Measurements from ENCODE around the gene PTPRR. TPM values are rescaled to one million over a fixed set of nuclear protein-coding genes. Genes with fewer than 3 reads are reported as not detected.

PTPRR gene
- total and polyA plus RNA-seq, 3 experiments from 2014 or later: not detected

DNA sequence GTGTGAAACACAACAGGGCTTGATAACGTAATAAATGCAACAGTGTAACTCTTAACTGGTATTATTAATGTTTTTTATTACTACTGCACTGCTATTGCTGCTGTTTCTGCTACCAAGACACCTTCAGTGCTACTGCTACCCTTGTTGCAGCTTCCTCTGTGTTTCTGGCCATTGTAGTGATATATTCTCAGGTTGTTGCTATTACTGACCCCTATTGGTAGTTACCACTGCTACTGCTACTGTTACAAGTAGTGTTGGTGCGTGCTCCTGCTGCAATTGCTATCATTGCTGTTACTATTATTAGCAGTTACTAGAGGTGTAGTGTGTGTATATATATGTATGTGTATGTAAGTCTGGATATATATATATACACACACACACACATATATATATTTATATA lies 196.1 kb downstream of the PTPRR start:
- no peak overlapping the region for H3K4me3 Mint-ChIP-seq
- H3K9me3 Mint-ChIP-seq: no peaks in the 10 kb centered on the region
- peaks cover 2 to 20% (median 10%) of the 10 kb centered on the region in 3 donors for H3K4me1 Mint-ChIP-seq
- DNase-seq: no peak
- peak overlapping the region in 1 of 8 donors; percentile 50 for H3K27ac Mint-ChIP-seq
- H3K27ac ChIP-seq (ENCODE audit: low read depth, low read length): no peak overlapping the region
- no peak overlapping the region for H3K4me3 ChIP-seq (ENCODE audit: low read length)
- no peaks in the 10 kb centered on the region for H3K27me3 ChIP-seq (ENCODE audit: insufficient read depth, low read length, poor library complexity, severe bottlenecking)
- peaks cover 0 to 8% of the 10 kb centered on the region in 2 donors for H3K27me3 Mint-ChIP-seq
- POLR2A ChIA-PET: no interaction called here
- H3K4me1 ChIP-seq (ENCODE audit: insufficient read depth, low read length): no peaks in the 10 kb centered on the region
- no peaks in the 10 kb centered on the region for H3K9me3 ChIP-seq (ENCODE audit: low read length)
- H3K36me3 ChIP-seq (ENCODE audit: insufficient read depth, low read length): no peaks in the 10 kb centered on the region
- H3K36me3 Mint-ChIP-seq: no peaks in the 10 kb centered on the region
- CTCF ChIA-PET: no interaction called here

DNA sequence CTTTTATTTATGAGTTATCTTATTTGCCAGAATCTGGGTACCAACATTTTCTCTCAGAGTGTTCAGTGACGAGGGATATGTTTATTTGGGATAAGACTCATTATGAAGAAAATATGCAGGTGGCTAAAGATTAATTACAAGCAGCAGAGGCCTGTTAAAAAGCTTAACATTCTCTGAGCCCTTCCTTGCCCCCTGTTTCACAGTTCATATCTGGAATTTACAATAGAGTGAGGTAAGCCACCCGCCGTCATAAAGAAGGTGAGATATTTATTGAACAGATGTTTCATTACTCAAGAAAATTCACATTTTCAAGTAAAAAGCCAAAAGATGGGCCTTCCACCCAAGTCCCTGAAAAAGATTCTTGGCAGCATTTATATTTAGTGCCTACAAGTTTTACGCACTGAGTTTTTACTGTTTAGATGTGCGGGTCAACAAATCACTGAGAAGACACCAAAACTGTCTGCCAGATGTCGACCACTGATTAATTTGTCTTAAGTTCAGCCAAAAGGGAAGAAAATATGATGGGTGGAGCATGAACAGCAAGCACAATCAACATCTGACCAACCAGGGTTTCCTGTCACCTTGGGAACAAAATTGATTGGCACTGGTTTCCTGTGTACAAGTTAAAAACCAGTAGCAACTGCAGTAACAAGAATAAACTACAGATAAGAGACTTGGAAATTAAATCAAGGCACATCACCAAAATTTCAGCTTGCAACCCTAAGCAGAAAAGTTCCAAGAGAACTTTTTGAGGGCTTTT lies 197.8 kb downstream of the PTPRR start:
- peak overlapping the region in 1 of 8 donors; percentile 93 for H3K27ac Mint-ChIP-seq
- DNase-seq: no peak
- CTCF ChIA-PET: interaction anchor here (0.8 kb wide), 1 partner anchor 822 kb away, joined by 3 read pairs; no protein-coding TSS in a partner anchor

DNA sequence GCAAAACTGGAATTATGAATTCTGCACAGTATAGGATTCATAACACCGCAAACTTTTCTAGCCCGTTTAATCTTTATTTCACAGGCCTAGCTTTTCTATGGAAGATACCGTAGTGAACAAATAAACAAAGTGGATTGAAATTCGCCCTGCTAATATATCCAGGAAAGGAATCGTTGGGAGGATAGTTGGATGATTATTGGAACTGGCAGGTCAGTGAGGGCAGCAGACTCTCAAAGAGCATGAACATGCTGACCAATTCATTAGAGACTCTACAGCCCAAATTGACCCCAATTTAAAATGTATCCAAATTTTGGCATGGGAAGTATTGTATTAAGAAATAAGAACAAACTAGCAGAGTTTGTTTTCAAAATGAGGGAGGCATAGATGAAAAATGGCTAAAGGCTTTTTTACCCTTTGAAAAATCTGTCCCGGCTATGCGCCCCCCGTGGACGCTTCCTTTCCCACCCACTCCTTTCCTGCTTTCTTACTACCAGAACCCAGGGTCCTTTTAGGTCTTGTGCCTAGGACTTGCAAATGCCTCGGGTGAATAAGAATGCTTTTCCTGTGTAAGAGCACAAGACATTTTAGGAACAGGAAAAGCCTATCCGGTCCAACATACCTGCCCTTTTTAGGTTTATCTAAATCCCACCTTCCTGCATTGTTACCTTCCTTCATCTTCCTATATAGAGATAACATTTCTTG lies 198.7 kb downstream of the PTPRR start:
- ChIA-PET CTCF (interaction anchor here (0.8 to 1.5 kb wide), 2 partner anchors 143 to 821 kb away, joined by 3 to 4 read pairs; no protein-coding TSS in a partner anchor), POLR2A (no interaction called here)
- Histone ChIP-seq H3K9me3 (ENCODE audit: low read length) (no peaks in the 10 kb centered on the region), H3K4me3 (ENCODE audit: low read length) (no peak overlapping the region), H3K36me3 (ENCODE audit: insufficient read depth, low read length) (no peaks in the 10 kb centered on the region), H3K4me1 (ENCODE audit: insufficient read depth, low read length) (no peaks in the 10 kb centered on the region), H3K27ac (ENCODE audit: low read depth, low read length) (no peak overlapping the region), H3K27me3 (ENCODE audit: insufficient read depth, low read length, poor library complexity, severe bottlenecking) (peaks cover 5% of the 10 kb centered on the region)
- Mint-ChIP-seq H3K36me3 (no peaks in the 10 kb centered on the region), H3K4me1 (peaks cover 2 to 21% (median 12%) of the 10 kb centered on the region in 3 donors), H3K4me3 (no peak overlapping the region), H3K27me3 (peaks cover 0 to 21% of the 10 kb centered on the region in 2 donors), H3K9me3 (no peaks in the 10 kb centered on the region), H3K27ac (peak overlapping the region in 1 of 8 donors; percentile 26)
- DNase-seq: no peak

More for the DNA sequence above, 197.8 kb downstream of the PTPRR start:
- Mint-ChIP-seq H3K9me3 (no peaks in the 10 kb centered on the region), H3K4me3 (peak overlapping the region in 1 of 7 donors; percentile 12), H3K27me3 (peaks cover 0 to 17% of the 10 kb centered on the region in 2 donors), H3K36me3 (no peaks in the 10 kb centered on the region), H3K4me1 (peaks cover 2 to 21% (median 12%) of the 10 kb centered on the region in 3 donors)
- Histone ChIP-seq H3K9me3 (ENCODE audit: low read length) (no peaks in the 10 kb centered on the region), H3K27me3 (ENCODE audit: insufficient read depth, low read length, poor library complexity, severe bottlenecking) (peaks cover 5% of the 10 kb centered on the region), H3K4me1 (ENCODE audit: insufficient read depth, low read length) (no peaks in the 10 kb centered on the region), H3K27ac (ENCODE audit: low read depth, low read length) (no peak overlapping the region), H3K36me3 (ENCODE audit: insufficient read depth, low read length) (no peaks in the 10 kb centered on the region), H3K4me3 (ENCODE audit: low read length) (no peak overlapping the region)
- POLR2A ChIA-PET: no interaction called here

DNA sequence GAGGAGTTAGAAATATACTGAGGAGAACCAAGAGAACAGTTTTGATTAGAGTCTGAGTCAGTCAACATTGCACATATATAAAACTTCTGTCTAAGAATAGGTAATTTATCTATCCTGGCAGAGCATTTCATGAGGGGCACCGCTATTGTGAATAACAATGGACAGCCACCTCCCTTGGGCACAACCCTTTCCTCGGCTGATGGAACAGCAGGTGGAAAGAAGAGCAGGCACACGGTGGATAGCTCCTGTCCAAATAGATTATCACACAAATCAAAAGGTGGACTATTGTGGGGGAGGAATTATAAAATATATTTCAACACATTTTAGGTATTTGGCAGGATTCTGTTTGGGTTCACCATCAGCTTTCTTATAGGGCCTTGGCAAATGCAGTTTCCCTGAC lies 199.3 kb downstream of the PTPRR start:
- no peaks in the 10 kb centered on the region for H3K9me3 ChIP-seq (ENCODE audit: low read length)
- ChIA-PET CTCF (interaction anchor here (1.5 kb wide), 1 partner anchor 142 kb away, joined by 4 read pairs; no protein-coding TSS in a partner anchor), POLR2A (no interaction called here)
- no peaks in the 10 kb centered on the region for H3K36me3 ChIP-seq (ENCODE audit: insufficient read depth, low read length)
- DNase-seq: no peak
- H3K4me3 ChIP-seq (ENCODE audit: low read length): no peak overlapping the region
- Mint-ChIP-seq H3K9me3 (no peaks in the 10 kb centered on the region), H3K27me3 (peaks cover 0 to 18% of the 10 kb centered on the region in 2 donors), H3K27ac (peak overlapping the region in 1 of 8 donors; percentile 48), H3K4me1 (peaks cover 2 to 21% (median 12%) of the 10 kb centered on the region in 3 donors), H3K36me3 (no peaks in the 10 kb centered on the region), H3K4me3 (no peak overlapping the region)
- H3K4me1 ChIP-seq (ENCODE audit: insufficient read depth, low read length): no peaks in the 10 kb centered on the region
- peaks cover 5% of the 10 kb centered on the region for H3K27me3 ChIP-seq (ENCODE audit: insufficient read depth, low read length, poor library complexity, severe bottlenecking)
- H3K27ac ChIP-seq (ENCODE audit: low read depth, low read length): no peak overlapping the region

DNA sequence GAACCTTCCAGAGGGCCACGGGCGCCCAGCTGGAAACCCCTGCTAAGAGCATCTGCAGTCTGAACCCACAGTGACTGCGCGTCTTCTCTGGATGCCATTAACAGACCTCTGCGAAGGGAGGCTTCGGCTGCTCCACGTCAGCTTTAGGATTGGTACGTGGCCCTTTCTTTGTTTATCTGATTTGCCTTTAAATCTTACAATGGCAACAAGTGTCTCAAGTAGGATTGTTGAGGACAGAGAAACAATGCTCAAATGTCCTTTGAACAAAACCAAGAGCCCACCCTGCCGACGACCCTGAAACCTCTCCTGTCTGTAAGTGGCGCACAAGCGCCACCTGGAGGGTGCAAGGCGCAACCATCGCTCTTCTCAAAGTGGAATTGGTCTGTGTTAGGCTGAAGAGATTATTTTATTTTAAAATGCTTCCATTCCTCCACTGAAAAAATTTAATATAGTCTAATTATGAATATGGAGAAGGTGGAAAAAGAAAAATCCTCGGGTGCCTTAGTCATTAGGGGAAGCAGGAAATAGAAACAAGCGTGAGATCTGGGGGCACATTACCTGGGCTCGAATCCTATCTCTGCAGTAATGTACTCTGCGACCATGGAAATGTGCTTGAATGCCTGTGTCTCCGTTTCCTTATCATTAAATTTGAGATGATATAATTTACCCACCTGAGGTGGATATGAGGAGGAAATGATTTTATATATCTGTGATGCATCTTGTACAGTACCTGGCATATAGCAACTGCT lies 200.7 kb downstream of the PTPRR start:
- Mint-ChIP-seq H3K4me3 (peak overlapping the region in 3 of 7 donors; percentile 26 to 67 (median 50)), H3K9me3 (no peaks in the 10 kb centered on the region), H3K27ac (no peak overlapping the region), H3K4me1 (peaks cover 2 to 21% (median 12%) of the 10 kb centered on the region in 3 donors), H3K36me3 (no peaks in the 10 kb centered on the region), H3K27me3 (peaks cover 0 to 17% of the 10 kb centered on the region in 2 donors)
- ChIA-PET CTCF (interaction anchor here (0.8 to 1.1 kb wide), 2 partner anchors 819 to 840 kb away, joined by 3 read pairs; no protein-coding TSS in a partner anchor), POLR2A (no interaction called here)
- Histone ChIP-seq H3K9me3 (ENCODE audit: low read length) (no peaks in the 10 kb centered on the region), H3K27ac (ENCODE audit: low read depth, low read length) (no peak overlapping the region), H3K4me3 (ENCODE audit: low read length) (no peak overlapping the region), H3K4me1 (ENCODE audit: insufficient read depth, low read length) (no peaks in the 10 kb centered on the region), H3K27me3 (ENCODE audit: insufficient read depth, low read length, poor library complexity, severe bottlenecking) (peaks cover 5% of the 10 kb centered on the region), H3K36me3 (ENCODE audit: insufficient read depth, low read length) (no peaks in the 10 kb centered on the region)
- DNase-seq: peak in 2 of 5 donors; percentile 17 to 43

DNA sequence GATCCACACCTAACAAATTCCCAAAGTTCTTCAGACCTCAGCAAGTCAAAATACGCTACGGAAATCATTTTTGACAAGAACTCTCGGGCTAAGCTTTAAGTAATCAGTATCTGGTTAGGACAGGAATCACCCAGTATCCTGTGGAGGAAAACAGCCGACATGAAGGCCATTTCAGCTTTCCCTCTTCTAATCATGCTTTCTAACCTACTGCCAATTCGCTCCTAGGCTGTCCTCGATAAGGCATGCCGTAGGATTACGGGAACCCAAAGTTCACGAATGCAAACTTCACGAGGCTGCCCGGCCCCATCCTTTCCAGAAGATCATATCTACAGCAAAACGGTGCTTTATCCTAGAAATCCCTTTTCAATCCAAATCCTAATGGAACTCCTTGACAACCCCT lies 201.5 kb downstream of the PTPRR start:
- H3K4me3 ChIP-seq (ENCODE audit: low read length): no peak overlapping the region
- no peak overlapping the region for H3K27ac ChIP-seq (ENCODE audit: low read depth, low read length)
- DNase-seq: no peak
- peaks cover 5% of the 10 kb centered on the region for H3K27me3 ChIP-seq (ENCODE audit: insufficient read depth, low read length, poor library complexity, severe bottlenecking)
- no peak overlapping the region for H3K4me3 Mint-ChIP-seq
- H3K36me3 Mint-ChIP-seq: no peaks in the 10 kb centered on the region
- no peaks in the 10 kb centered on the region for H3K36me3 ChIP-seq (ENCODE audit: insufficient read depth, low read length)
- peaks cover 0 to 17% of the 10 kb centered on the region in 2 donors for H3K27me3 Mint-ChIP-seq
- H3K9me3 Mint-ChIP-seq: no peaks in the 10 kb centered on the region
- no peaks in the 10 kb centered on the region for H3K4me1 ChIP-seq (ENCODE audit: insufficient read depth, low read length)
- ChIA-PET CTCF (no interaction called here), POLR2A (no interaction called here)
- no peak overlapping the region for H3K27ac Mint-ChIP-seq
- peaks cover 2 to 21% (median 12%) of the 10 kb centered on the region in 3 donors for H3K4me1 Mint-ChIP-seq
- H3K9me3 ChIP-seq (ENCODE audit: low read length): no peaks in the 10 kb centered on the region

DNA sequence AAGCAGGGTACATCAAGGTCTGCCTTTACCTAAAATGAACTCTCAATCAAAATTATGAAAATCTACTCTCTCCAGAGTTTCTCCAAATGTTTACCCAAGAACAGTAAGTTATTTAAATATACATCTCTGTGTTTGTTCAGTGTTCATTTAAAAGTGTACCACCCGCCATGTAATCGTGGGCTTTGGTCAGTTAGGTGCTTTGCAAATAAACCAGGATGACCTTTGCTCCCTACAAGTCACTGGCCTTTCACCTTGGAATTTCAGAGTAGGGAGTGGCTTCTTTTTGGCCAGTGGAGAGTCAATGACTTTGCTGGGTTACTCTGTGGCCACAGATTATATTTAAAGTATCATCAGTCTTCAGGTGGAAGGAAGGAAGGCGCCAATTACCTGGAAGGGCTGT lies 208.7 kb downstream of the PTPRR start:
- no peaks in the 10 kb centered on the region for H3K4me1 ChIP-seq (ENCODE audit: insufficient read depth, low read length)
- no peaks in the 10 kb centered on the region for H3K36me3 ChIP-seq (ENCODE audit: insufficient read depth, low read length)
- no peaks in the 10 kb centered on the region for H3K27me3 ChIP-seq (ENCODE audit: insufficient read depth, low read length, poor library complexity, severe bottlenecking)
- CTCF ChIA-PET: no interaction called here
- peaks cover 0 to 6% of the 10 kb centered on the region in 2 donors for H3K27me3 Mint-ChIP-seq
- H3K9me3 Mint-ChIP-seq: no peaks in the 10 kb centered on the region
- H3K4me1 Mint-ChIP-seq: no peaks in the 10 kb centered on the region
- no peak overlapping the region for H3K27ac Mint-ChIP-seq
- H3K4me3 Mint-ChIP-seq: no peak overlapping the region
- H3K36me3 Mint-ChIP-seq: no peaks in the 10 kb centered on the region
- H3K4me3 ChIP-seq (ENCODE audit: low read length): no peak overlapping the region
- DNase-seq: no peak
- POLR2A ChIA-PET: no interaction called here
- no peaks in the 10 kb centered on the region for H3K9me3 ChIP-seq (ENCODE audit: low read length)
- no peak overlapping the region for H3K27ac ChIP-seq (ENCODE audit: low read depth, low read length)
